GM12891 (cell line): ENCODE results near the gene LRIG1.

Experiments
- POLR2A ChIP-seq: IDR thresholded peaks from 2 replicates; pipeline ENCODE4 v1.6.1; 2011; ENCODE audit warnings: low read depth, low read length, control low read depth
- POLR2AphosphoS5 ChIP-seq: IDR thresholded peaks from 2 replicates; pipeline ENCODE4 v1.6.1; 2011; ENCODE audit warnings: low read depth, low read length, control low read depth
- POU2F2 ChIP-seq: IDR thresholded peaks from 2 replicates; pipeline ENCODE4 v1.6.1; 2011; ENCODE audit warnings: low read depth, mild to moderate bottlenecking, control low read depth, low read length, moderate library complexity
- SPI1 ChIP-seq: IDR thresholded peaks from 2 replicates; pipeline ENCODE4 v1.6.1; 2011; ENCODE audit warnings: low read depth, low read length, control low read depth
- TAF1 ChIP-seq: IDR thresholded peaks from 2 replicates; pipeline ENCODE4 v1.6.1; 2011; ENCODE audit warnings: low read depth, low read length, control low read depth

DNA sequence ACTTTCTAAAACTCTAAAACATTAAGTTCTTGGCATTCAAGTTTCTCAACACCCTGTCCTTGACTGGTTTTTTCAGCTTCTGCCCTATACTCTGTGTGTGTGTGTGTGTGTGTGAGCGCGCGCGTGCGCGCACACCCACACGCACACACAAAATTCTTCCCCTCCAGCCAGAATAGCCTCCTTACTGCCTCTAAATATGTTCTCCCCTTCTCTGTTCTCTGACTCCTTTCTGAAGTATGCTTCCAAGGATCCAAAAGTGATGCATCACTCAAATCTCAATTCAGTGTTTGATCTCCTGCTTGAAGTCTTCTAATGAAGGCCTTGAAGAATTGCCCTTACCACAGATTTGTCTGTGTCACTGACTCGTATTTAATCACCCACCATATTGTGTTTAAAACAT is 150.2 kb downstream of the LRIG1 start:
- TF ChIP-seq POLR2AphosphoS5 (no peak), POLR2A (no peak), TAF1 (no peak), SPI1 (no peak), POU2F2 (no peak)
